GM23338 (cell line): Measurements from ENCODE around the gene MED28. TPM values are rescaled to one million over a fixed set of nuclear protein-coding genes. Genes with fewer than 3 reads are reported as not detected.

Source experiments
- ATAC-seq: fragments of 200-7000 bp; cut with Tn5 transposase; 3 replicates; pipeline ENCODE4 v1.9.1; 2020
- DNase-seq: peaks from one replicate; pipeline ENCODE4 v3.0.0-alpha.2; 2015; ENCODE audit warnings: low spot score
- H2AFZ ChIP-seq: fragments of 200-600 bp; sonication (generic); 2 replicates; pipeline ENCODE4 v1.8.0; 2016; ENCODE audit warnings: antibody characterized with exemption, mild to moderate bottlenecking, moderate library complexity
- H3F3A ChIP-seq: fragments of 200-600 bp; sonication (generic); replicated peaks from 2 replicates; pipeline ENCODE4 v1.8.0; 2017; ENCODE audit warnings: antibody characterized with exemption, mixed run types, low read depth
- H3K27ac ChIP-seq: fragments of 200-600 bp; sonication (generic); 2 replicates; pipeline ENCODE4 v1.6.1; 2016; ENCODE audit warnings: low read depth
- H3K27me3 ChIP-seq: fragments of 200-600 bp; sonication (generic); 2 replicates; pipeline ENCODE4 v1.8.0; 2016; ENCODE audit warnings: mild to moderate bottlenecking, mixed run types, moderate library complexity; ENCODE audit not compliant: insufficient read depth
- H3K36me3 ChIP-seq: fragments of 200-600 bp; sonication (generic); 2 replicates; pipeline ENCODE4 v1.8.0; 2016; ENCODE audit warnings: mild to moderate bottlenecking; ENCODE audit not compliant: insufficient read depth
- H3K4me1 ChIP-seq: fragments of 200-600 bp; sonication (generic); 2 replicates; pipeline ENCODE4 v1.8.0; 2016; ENCODE audit warnings: mild to moderate bottlenecking, moderate library complexity; ENCODE audit not compliant: insufficient read depth
- H3K4me2 ChIP-seq: fragments of 200-600 bp; sonication (generic); 2 replicates; pipeline ENCODE4 v1.7.1; 2017; ENCODE audit warnings: mixed run types
- H3K4me3 ChIP-seq: fragments of 200-600 bp; sonication (generic); 2 replicates; pipeline ENCODE4 v1.6.1; 2016; ENCODE audit warnings: mixed run types
- H3K79me2 ChIP-seq: fragments of 200-600 bp; sonication (generic); replicated peaks from 2 replicates; pipeline ENCODE4 v1.8.0; 2017; ENCODE audit warnings: mild to moderate bottlenecking; ENCODE audit not compliant: insufficient read depth
- H3K9me2 ChIP-seq: fragments of 200-600 bp; sonication (generic); 2 replicates; pipeline ENCODE4 v1.8.0; 2017; ENCODE audit not compliant: insufficient read depth
- H4K20me1 ChIP-seq: fragments of 200-600 bp; sonication (generic); replicated peaks from 2 replicates; pipeline ENCODE4 v1.8.0; 2017; ENCODE audit warnings: mild to moderate bottlenecking; ENCODE audit not compliant: insufficient read depth
- H3K27ac Mint-ChIP-seq: 2 replicates; pipeline ENCODE4 v1.8.0; 2020; ENCODE audit warnings: inconsistent platforms, mild to moderate bottlenecking, moderate library complexity, mixed read lengths
- H3K27me3 Mint-ChIP-seq: 3 replicates; pipeline ENCODE4 v1.8.0; 2022; ENCODE audit warnings: low read depth, mild to moderate bottlenecking, moderate library complexity, mixed read lengths, inconsistent platforms; ENCODE audit not compliant: insufficient read depth, poor library complexity
- H3K36me3 Mint-ChIP-seq: 3 replicates; pipeline ENCODE4 v1.8.0; 2021; ENCODE audit warnings: low read depth, mild to moderate bottlenecking, inconsistent platforms, moderate library complexity, mixed read lengths
- H3K4me1 Mint-ChIP-seq: 3 replicates; pipeline ENCODE4 v1.8.0; 2020; ENCODE audit warnings: mild to moderate bottlenecking, inconsistent platforms, mixed read lengths
- H3K4me3 Mint-ChIP-seq: 3 replicates; pipeline ENCODE4 v1.8.0; 2021; ENCODE audit warnings: moderate library complexity, mild to moderate bottlenecking, inconsistent platforms, mixed read lengths
- H3K9me3 Mint-ChIP-seq: 3 replicates; pipeline ENCODE4 v1.8.0; 2020; ENCODE audit warnings: moderate library complexity, mild to moderate bottlenecking, inconsistent platforms, mixed read lengths
- CREB1 ChIP-seq: fragments of 250-450 bp; sonication (Bioruptor Pico); IDR thresholded peaks from 2 replicates; pipeline ENCODE4 v1.5.0; 2020; ENCODE audit warnings: low read depth, mild to moderate bottlenecking, moderate library complexity
- EZH2 ChIP-seq: fragments of 200-600 bp; sonication (generic); IDR thresholded peaks from one replicate; pipeline ENCODE4 v1.8.0; 2017; ENCODE audit warnings: antibody characterized with exemption, mild to moderate bottlenecking, low read depth; ENCODE audit not compliant: unreplicated experiment
- JUNB ChIP-seq: IDR thresholded peaks from one replicate; pipeline ENCODE4 v1.6.1; 2016; ENCODE audit warnings: antibody characterized with exemption; ENCODE audit not compliant: unreplicated experiment
- NANOG ChIP-seq: IDR thresholded peaks from 2 replicates; pipeline ENCODE4 v1.6.1; 2016; ENCODE audit warnings: antibody characterized with exemption, borderline replicate concordance
- POLR2AphosphoS5 ChIP-seq: IDR thresholded peaks from 2 replicates; pipeline ENCODE4 v1.6.1; 2016; ENCODE audit warnings: antibody characterized with exemption, low read depth
- STAT1 ChIP-seq: IDR thresholded peaks from one replicate; pipeline ENCODE4 v1.6.1; 2016; ENCODE audit warnings: antibody characterized with exemption; ENCODE audit not compliant: unreplicated experiment
- ZNF114 ChIP-seq: fragments of 250-450 bp; sonication (Bioruptor Pico); IDR thresholded peaks from 2 replicates; pipeline ENCODE4 v1.5.0; 2020; ENCODE audit warnings: mild to moderate bottlenecking, moderate library complexity
- ZNF331 ChIP-seq: fragments of 250-450 bp; sonication (Bioruptor Pico); IDR thresholded peaks from 2 replicates; pipeline ENCODE4 v1.5.0; 2020; ENCODE audit warnings: low read depth, mild to moderate bottlenecking, moderate library complexity
- polyA plus RNA-seq: library from polyadenylated mRNA; unstranded; fragments of >200 nt; fragmentation: Nextera tagmentation; extraction: Ambion mirVana; gene quantifications from 2 replicates; pipeline ENCODE4 v1.2.1, GENCODE V29; 2016
- total RNA-seq: library from RNA; depleted of rRNA; stranded (reverse); fragments of >200 nt; shearing (Covaris generic); gene quantifications from 2 replicates; pipeline ENCODE4 v1.2.3, GENCODE V29; 2014
- TF ChIP-seq, protein P1 (sequence below): fragments of 250-450 bp; sonication (Bioruptor Pico); IDR thresholded peaks from 2 replicates; pipeline ENCODE4 v1.5.0; 2020; ENCODE audit warnings: mild to moderate bottlenecking, moderate library complexity
- TF ChIP-seq, protein P2 (sequence below): IDR thresholded peaks from 2 replicates; pipeline ENCODE4 v1.6.1; 2016; ENCODE audit warnings: antibody characterized with exemption

The MED28 gene
- total and polyA plus RNA-seq, 2 experiments from 2014 or later = 24.0 to 60.9 TPM

DNA sequence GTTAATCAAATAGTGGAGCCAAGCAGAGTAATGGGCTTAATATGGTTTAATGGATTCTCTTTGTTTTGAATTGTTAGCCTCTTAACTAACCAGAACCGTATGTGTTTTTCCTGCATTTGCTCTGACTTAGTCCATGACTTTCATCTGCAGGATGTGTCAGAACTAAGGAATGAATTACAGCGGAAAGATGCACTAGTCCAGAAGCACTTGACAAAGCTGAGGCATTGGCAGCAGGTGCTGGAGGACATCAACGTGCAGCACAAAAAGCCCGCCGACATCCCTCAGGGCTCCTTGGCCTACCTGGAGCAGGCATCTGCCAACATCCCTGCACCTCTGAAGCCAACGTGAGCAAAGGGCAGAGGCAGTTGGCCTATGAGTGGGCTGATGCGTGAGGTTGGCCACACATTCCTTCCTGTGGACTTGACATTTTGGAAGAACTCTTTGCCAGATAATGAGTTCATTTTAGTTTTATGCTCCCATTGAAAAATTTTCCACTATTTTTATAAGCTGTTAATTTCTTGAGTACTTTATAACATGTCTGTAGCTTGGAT, 9.1 kb downstream of the MED28 start (continued):
- TF ChIP-seq, protein P1, sequence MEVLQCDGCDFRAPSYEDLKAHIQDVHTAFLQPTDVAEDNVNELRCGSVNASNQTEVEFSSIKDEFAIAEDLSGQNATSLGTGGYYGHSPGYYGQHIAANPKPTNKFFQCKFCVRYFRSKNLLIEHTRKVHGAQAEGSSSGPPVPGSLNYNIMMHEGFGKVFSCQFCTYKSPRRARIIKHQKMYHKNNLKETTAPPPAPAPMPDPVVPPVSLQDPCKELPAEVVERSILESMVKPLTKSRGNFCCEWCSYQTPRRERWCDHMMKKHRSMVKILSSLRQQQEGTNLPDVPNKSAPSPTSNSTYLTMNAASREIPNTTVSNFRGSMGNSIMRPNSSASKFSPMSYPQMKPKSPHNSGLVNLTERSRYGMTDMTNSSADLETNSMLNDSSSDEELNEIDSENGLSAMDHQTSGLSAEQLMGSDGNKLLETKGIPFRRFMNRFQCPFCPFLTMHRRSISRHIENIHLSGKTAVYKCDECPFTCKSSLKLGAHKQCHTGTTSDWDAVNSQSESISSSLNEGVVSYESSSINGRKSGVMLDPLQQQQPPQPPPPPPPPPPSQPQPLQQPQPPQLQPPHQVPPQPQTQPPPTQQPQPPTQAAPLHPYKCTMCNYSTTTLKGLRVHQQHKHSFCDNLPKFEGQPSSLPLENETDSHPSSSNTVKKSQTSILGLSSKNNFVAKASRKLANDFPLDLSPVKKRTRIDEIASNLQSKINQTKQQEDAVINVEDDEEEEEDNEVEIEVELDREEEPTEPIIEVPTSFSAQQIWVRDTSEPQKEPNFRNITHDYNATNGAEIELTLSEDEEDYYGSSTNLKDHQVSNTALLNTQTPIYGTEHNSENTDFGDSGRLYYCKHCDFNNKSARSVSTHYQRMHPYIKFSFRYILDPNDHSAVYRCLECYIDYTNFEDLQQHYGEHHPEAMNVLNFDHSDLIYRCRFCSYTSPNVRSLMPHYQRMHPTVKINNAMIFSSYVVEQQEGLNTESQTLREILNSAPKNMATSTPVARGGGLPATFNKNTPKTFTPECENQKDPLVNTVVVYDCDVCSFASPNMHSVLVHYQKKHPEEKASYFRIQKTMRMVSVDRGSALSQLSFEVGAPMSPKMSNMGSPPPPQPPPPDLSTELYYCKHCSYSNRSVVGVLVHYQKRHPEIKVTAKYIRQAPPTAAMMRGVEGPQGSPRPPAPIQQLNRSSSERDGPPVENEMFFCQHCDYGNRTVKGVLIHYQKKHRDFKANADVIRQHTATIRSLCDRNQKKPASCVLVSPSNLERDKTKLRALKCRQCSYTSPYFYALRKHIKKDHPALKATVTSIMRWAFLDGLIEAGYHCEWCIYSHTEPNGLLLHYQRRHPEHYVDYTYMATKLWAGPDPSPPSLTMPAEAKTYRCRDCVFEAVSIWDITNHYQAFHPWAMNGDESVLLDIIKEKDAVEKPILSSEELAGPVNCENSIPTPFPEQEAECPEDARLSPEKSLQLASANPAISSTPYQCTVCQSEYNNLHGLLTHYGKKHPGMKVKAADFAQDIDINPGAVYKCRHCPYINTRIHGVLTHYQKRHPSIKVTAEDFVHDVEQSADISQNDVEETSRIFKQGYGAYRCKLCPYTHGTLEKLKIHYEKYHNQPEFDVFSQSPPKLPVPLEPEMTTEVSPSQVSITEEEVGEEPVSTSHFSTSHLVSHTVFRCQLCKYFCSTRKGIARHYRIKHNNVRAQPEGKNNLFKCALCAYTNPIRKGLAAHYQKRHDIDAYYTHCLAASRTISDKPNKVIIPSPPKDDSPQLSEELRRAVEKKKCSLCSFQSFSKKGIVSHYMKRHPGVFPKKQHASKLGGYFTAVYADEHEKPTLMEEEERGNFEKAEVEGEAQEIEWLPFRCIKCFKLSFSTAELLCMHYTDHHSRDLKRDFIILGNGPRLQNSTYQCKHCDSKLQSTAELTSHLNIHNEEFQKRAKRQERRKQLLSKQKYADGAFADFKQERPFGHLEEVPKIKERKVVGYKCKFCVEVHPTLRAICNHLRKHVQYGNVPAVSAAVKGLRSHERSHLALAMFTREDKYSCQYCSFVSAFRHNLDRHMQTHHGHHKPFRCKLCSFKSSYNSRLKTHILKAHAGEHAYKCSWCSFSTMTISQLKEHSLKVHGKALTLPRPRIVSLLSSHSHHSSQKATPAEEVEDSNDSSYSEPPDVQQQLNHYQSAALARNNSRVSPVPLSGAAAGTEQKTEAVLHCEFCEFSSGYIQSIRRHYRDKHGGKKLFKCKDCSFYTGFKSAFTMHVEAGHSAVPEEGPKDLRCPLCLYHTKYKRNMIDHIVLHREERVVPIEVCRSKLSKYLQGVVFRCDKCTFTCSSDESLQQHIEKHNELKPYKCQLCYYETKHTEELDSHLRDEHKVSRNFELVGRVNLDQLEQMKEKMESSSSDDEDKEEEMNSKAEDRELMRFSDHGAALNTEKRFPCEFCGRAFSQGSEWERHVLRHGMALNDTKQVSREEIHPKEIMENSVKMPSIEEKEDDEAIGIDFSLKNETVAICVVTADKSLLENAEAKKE (CRISPR knock-in tag) = no peak
- TF ChIP-seq, protein P2, sequence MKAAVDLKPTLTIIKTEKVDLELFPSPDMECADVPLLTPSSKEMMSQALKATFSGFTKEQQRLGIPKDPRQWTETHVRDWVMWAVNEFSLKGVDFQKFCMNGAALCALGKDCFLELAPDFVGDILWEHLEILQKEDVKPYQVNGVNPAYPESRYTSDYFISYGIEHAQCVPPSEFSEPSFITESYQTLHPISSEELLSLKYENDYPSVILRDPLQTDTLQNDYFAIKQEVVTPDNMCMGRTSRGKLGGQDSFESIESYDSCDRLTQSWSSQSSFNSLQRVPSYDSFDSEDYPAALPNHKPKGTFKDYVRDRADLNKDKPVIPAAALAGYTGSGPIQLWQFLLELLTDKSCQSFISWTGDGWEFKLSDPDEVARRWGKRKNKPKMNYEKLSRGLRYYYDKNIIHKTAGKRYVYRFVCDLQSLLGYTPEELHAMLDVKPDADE = no peak
- TF ChIP-seq STAT1 (no peak), ZNF331 (CRISPR knock-in tag) (no peak), CREB1 (CRISPR knock-in tag) (no peak), POLR2AphosphoS5 (no peak), EZH2 (no peak), NANOG (no peak), JUNB (no peak)

DNA sequence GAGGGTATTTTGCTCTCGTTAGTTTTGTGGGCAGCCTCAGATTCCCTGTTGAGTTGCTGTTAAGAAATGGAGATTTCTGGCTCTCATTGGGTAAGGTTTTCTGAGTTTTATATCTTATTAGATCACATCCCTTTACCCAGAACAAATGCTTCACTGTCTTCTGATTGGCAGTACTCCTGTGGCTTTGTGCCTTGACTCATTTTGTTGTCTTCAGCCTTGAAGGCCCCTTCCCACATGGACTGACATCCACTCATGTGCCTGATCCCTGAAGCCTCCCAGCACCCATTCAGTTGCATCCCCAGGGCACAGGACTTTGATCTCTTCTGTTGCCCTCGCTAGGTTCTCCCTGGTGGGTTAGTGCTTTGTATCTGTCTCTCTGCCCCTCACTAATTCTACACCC, 10.4 kb downstream of the MED28 start:
- no peak for ATAC-seq
- no peak overlapping the region for H3K4me3 ChIP-seq
- peaks cover 82% of the 10 kb centered on the region for H3K36me3 ChIP-seq
- Mint-ChIP-seq H3K4me1 (no peaks in the 10 kb centered on the region), H3K4me3 (no peak overlapping the region), H3K27me3 (peaks cover 3% of the 10 kb centered on the region), H3K36me3 (peaks cover 97% of the 10 kb centered on the region), H3K9me3 (no peaks in the 10 kb centered on the region), H3K27ac (no peak overlapping the region)
- no peaks in the 10 kb centered on the region for H3F3A ChIP-seq
- no peak overlapping the region for H2AFZ ChIP-seq
- DNase-seq = no peak
- no peaks in the 10 kb centered on the region for H3K9me2 ChIP-seq
- H4K20me1 ChIP-seq = peaks cover 42% of the 10 kb centered on the region
- H3K4me1 ChIP-seq = no peaks in the 10 kb centered on the region
- peaks cover 45% of the 10 kb centered on the region for H3K79me2 ChIP-seq
- H3K4me2 ChIP-seq = no peak overlapping the region
- no peaks in the 10 kb centered on the region for H3K27me3 ChIP-seq
- no peak overlapping the region for H3K27ac ChIP-seq
- TF ChIP-seq STAT1 (no peak), NANOG (no peak), POLR2AphosphoS5 (no peak), ZNF114 (no peak)
